Embryonic facial prominence (tissue), 1 donor: ENCODE data around the gene ABLIM1.

ENCODE experiments used
- DNase-seq: peaks from one replicate; pipeline ENCODE4 v3.0.0-alpha.2; 2016; ENCODE audit errors: extremely low spot score

Gene ABLIM1

GRCh38 chr10:114581071-114581470 lies 77.0 kb downstream of the ABLIM1 start:
- no peak for DNase-seq

GRCh38 chr10:114577133-114577532 lies 80.9 kb downstream of the ABLIM1 start:
- DNase-seq, result no peak

GRCh38 chr10:114576716-114577115 lies 81.4 kb downstream of the ABLIM1 start:
- DNase-seq, result no peak

- no peak for DNase-seq
Measured at GRCh38 chr10:114576132-114576487, 82.0 kb downstream of the ABLIM1 start.

GRCh38 chr10:114575417-114576131 lies 82.5 kb downstream of the ABLIM1 start:
- DNase-seq, result no peak

GRCh38 chr10:114573330-114574045 lies 84.6 kb downstream of the ABLIM1 start:
- DNase-seq, result no peak

GRCh38 chr10:114571316-114571999 lies 86.6 kb downstream of the ABLIM1 start:
- no peak for DNase-seq

- DNase-seq, result no peak
Measured at GRCh38 chr10:114566064-114566463, 92.0 kb downstream of the ABLIM1 start.

GRCh38 chr10:114565066-114565465 lies 93.0 kb downstream of the ABLIM1 start:
- DNase-seq, result no peak

- DNase-seq, result no peak
Measured at GRCh38 chr10:114561008-114561523, 97.0 kb downstream of the ABLIM1 start.

- no peak for DNase-seq
Measured at GRCh38 chr10:114560144-114560543, 97.9 kb downstream of the ABLIM1 start.

- DNase-seq, result no peak
Measured at GRCh38 chr10:114559636-114560035, 98.4 kb downstream of the ABLIM1 start.

- no peak for DNase-seq
Measured at GRCh38 chr10:114557854-114558253, 100.2 kb downstream of the ABLIM1 start.

- no peak for DNase-seq
Measured at GRCh38 chr10:114556236-114557122, 101.6 kb downstream of the ABLIM1 start.

GRCh38 chr10:114553436-114553835 lies 104.6 kb downstream of the ABLIM1 start:
- no peak for DNase-seq

GRCh38 chr10:114552050-114552449 lies 106.0 kb downstream of the ABLIM1 start:
- DNase-seq, result no peak

GRCh38 chr10:114551636-114551972 lies 106.5 kb downstream of the ABLIM1 start:
- DNase-seq, result no peak

- DNase-seq, result peak; percentile 51
Measured at GRCh38 chr10:114550756-114551635, 107.1 kb downstream of the ABLIM1 start.

GRCh38 chr10:114548662-114549061 lies 109.4 kb downstream of the ABLIM1 start:
- no peak for DNase-seq

GRCh38 chr10:114547514-114547913 lies 110.6 kb downstream of the ABLIM1 start:
- DNase-seq, result no peak

- DNase-seq, result no peak
Measured at GRCh38 chr10:114547056-114547455, 111.0 kb downstream of the ABLIM1 start.
